Nephron (organoid): ENCODE measurements around the gene UGT2B10.
"Not testable (repeated sequence)": the region's sequence is repeated elsewhere in the genome, so short reads cannot be mapped to it uniquely, and the experiment has no call there.

Source experiments
- H3K27ac Mint-ChIP-seq, 3 experiments: 2 replicates each; pipeline ENCODE4 v1.8.0; 2020; ENCODE audit warnings: mixed read lengths in 3 of 3, mild to moderate bottlenecking in 2 of 3, moderate library complexity in 1 of 3
- H3K27me3 Mint-ChIP-seq: 2 replicates; pipeline ENCODE4 v1.8.0; 2021; ENCODE audit warnings: low read depth, mild to moderate bottlenecking, moderate library complexity, mixed read lengths
- H3K36me3 Mint-ChIP-seq: 2 replicates; pipeline ENCODE4 v1.8.0; 2020; ENCODE audit warnings: low read depth, mixed read lengths
- H3K4me1 Mint-ChIP-seq: 2 replicates; pipeline ENCODE4 v1.8.0; 2020; ENCODE audit warnings: mixed read lengths
- H3K4me3 Mint-ChIP-seq, 3 experiments: 2 replicates each; pipeline ENCODE4 v1.8.0; 2020; ENCODE audit warnings: mild to moderate bottlenecking in 3 of 3, mixed read lengths in 3 of 3, moderate library complexity in 2 of 3
- H3K9me3 Mint-ChIP-seq: 2 replicates; pipeline ENCODE4 v1.8.0; 2020; ENCODE audit warnings: mixed read lengths
- CTCF ChIP-seq, 3 experiments: fragments of 200-600 bp; sonication (generic); IDR thresholded peaks; one replicate each; pipeline ENCODE4 v1.5.0; 2021; ENCODE audit warnings: antibody characterized with exemption in 3 of 3; ENCODE audit not compliant: unreplicated experiment in 3 of 3

The UGT2B10 gene

GRCh38 chr4:68808060-68808459, 7.7 kb upstream of the UGT2B10 start:
- no peak overlapping the region for H3K27ac Mint-ChIP-seq
- TF ChIP-seq CTCF (IDR thresholded peaks at IDR 0.05; ENCODE audit: unreplicated experiment in 3 of 3): no peak
- H3K4me3 Mint-ChIP-seq: no peak overlapping the region
- peaks cover 23% of the 10 kb centered on the region for H3K9me3 Mint-ChIP-seq
- H3K36me3 Mint-ChIP-seq: no peaks in the 10 kb centered on the region
- H3K27me3 Mint-ChIP-seq: no peaks in the 10 kb centered on the region
- H3K4me1 Mint-ChIP-seq: no peaks in the 10 kb centered on the region

- no peaks in the 10 kb centered on the region for H3K4me1 Mint-ChIP-seq
- H3K9me3 Mint-ChIP-seq: peaks cover 23% of the 10 kb centered on the region
- no peak for TF ChIP-seq CTCF (IDR thresholded peaks at IDR 0.05; ENCODE audit: unreplicated experiment in 3 of 3)
- H3K36me3 Mint-ChIP-seq: no peaks in the 10 kb centered on the region
- H3K27me3 Mint-ChIP-seq: no peaks in the 10 kb centered on the region
- H3K4me3 Mint-ChIP-seq: no peak overlapping the region
- no peak overlapping the region for H3K27ac Mint-ChIP-seq
These were observed 4.9 kb upstream of the UGT2B10 start for GRCh38 chr4:68810919-68811318.

- not testable (repeated sequence) for H3K27me3 Mint-ChIP-seq, H3K4me1 Mint-ChIP-seq, H3K4me3 Mint-ChIP-seq, H3K27ac Mint-ChIP-seq, H3K36me3 Mint-ChIP-seq, H3K9me3 Mint-ChIP-seq
These were observed 844 bp downstream of the UGT2B10 start for GRCh38 chr4:68816410-68817265.

GRCh38 chr4:68817386-68817785, 1.6 kb downstream of the UGT2B10 start:
- H3K27ac Mint-ChIP-seq: no peak overlapping the region

GRCh38 chr4:68818030-68818462, 2.3 kb downstream of the UGT2B10 start:
- not testable (repeated sequence) for H3K4me1 Mint-ChIP-seq, H3K27me3 Mint-ChIP-seq, H3K27ac Mint-ChIP-seq, H3K9me3 Mint-ChIP-seq, H3K36me3 Mint-ChIP-seq, H3K4me3 Mint-ChIP-seq

More at GRCh38 chr4:68817386-68817785, 1.6 kb downstream of the UGT2B10 start:
- no peaks in the 10 kb centered on the region for H3K36me3 Mint-ChIP-seq
- no peaks in the 10 kb centered on the region for H3K27me3 Mint-ChIP-seq
- no peak for TF ChIP-seq CTCF (IDR thresholded peaks at IDR 0.05; ENCODE audit: unreplicated experiment in 3 of 3)
- H3K4me3 Mint-ChIP-seq: no peak overlapping the region
- H3K9me3 Mint-ChIP-seq: no peaks in the 10 kb centered on the region
- H3K4me1 Mint-ChIP-seq: no peaks in the 10 kb centered on the region

GRCh38 chr4:68831642-68832041, 15.8 kb downstream of the UGT2B10 start:
- no peaks in the 10 kb centered on the region for H3K36me3 Mint-ChIP-seq

More at GRCh38 chr4:68831642-68832041, 15.8 kb downstream of the UGT2B10 start:
- no peak for TF ChIP-seq CTCF (IDR thresholded peaks at IDR 0.05; ENCODE audit: unreplicated experiment in 3 of 3)
- no peaks in the 10 kb centered on the region for H3K9me3 Mint-ChIP-seq
- H3K27ac Mint-ChIP-seq: no peak overlapping the region
- no peak overlapping the region for H3K4me3 Mint-ChIP-seq
- H3K27me3 Mint-ChIP-seq: no peaks in the 10 kb centered on the region
- H3K4me1 Mint-ChIP-seq: no peaks in the 10 kb centered on the region
